Measurements from ENCODE around the gene RPL37. TPM values are rescaled to one million over a fixed set of nuclear protein-coding genes. Genes with fewer than 3 reads are reported as not detected.

The RPL37 gene
- total and polyA plus RNA-seq, 7 experiments from 2014 or later, result 1,642 to 2,827 (median 2,710) TPM

DNA sequence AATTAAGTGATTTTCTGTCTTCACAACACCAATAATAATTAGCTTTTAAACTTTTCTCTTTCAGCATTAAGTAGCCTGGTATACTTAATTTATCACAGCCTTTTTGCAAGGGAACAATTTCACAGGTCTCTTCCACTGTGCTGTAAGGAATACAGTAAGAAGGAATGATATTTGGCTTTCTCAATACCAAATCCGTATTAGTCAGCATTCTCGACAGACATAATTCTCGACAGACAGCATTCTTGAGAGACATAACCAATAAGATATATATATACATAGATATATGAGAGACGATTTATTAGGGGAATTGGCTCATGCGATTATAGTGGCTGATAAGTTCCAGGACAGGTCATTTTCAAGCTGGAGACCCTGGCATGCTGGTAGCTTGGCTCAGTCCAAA is 54.8 kb downstream of the RPL37 start:
- intact Hi-C loops (cut with micrococcal nuclease), result loop anchor here in 1 of 2 donors (2.0 kb wide), 1 partner anchor 17 kb away; no protein-coding TSS in a partner anchor
- Mint-ChIP-seq H3K27me3 (no peaks in the 10 kb centered on the region), H3K36me3 (peaks cover 9 to 14% (median 10%) of the 10 kb centered on the region in 5 donors), H3K4me3 (no peak overlapping the region), H3K9me3 (peaks cover 0 to 4% (median 0%) of the 10 kb centered on the region in 11 donors), H3K27ac (no peak overlapping the region), H3K4me1 (peaks cover 21 to 64% (median 55%) of the 10 kb centered on the region in 7 donors)
- ATAC-seq (no peak), DNase-seq (no peak)
- Histone ChIP-seq H3K27me3 (ENCODE audit: control insufficient read depth in 2 of 2, insufficient read depth in 2 of 2, low read length in 2 of 2) (no peaks in the 10 kb centered on the region), H3K27ac (ENCODE audit: low read depth, low read length) (no peak overlapping the region), H3K4me3 (ENCODE audit: low read length) (no peak overlapping the region), H3K4me1 (ENCODE audit: control insufficient read depth in 2 of 2, insufficient read depth in 2 of 2, low read length in 2 of 2) (peaks cover 10% of the 10 kb centered on the region in 2 donors), H3K9me3 (ENCODE audit: control insufficient read depth in 2 of 3, low read length in 3 of 3) (no peaks in the 10 kb centered on the region), H3K36me3 (ENCODE audit: control insufficient read depth in 2 of 3, insufficient read depth in 3 of 3, low read length in 3 of 3) (peaks cover 0 to 17% (median 4%) of the 10 kb centered on the region in 3 experiments)
- CTCF ChIA-PET, result interaction anchor here (0.7 kb wide), 1 partner anchor 130 kb away, joined by 3 read pairs; no protein-coding TSS in a partner anchor
- POLR2A ChIA-PET, result interaction anchor here (0.7 kb wide), 2 partner anchors 12 to 1164 kb away, joined by 3 to 4 read pairs; no protein-coding TSS in a partner anchor

DNA sequence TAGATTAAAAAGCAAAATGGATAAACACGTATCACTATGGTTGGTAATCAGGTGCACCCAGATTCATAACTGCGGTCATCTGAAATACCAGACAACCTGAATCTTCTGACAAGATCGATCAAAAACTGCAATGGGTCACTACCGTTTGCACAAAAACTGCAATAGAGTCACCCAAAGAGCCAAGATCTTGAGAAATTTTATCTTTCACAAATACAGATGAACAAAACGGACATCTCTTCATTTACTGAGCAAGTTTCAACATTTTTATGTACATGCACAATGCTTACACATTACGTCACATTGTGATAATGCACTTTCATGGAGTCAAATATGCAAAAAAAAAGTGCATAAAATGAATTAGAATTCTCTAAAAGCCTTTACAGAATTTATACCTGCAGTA is 55.5 kb downstream of the RPL37 start:
- Histone ChIP-seq H3K4me1 (ENCODE audit: control insufficient read depth in 2 of 2, insufficient read depth in 2 of 2, low read length in 2 of 2) (peaks cover 9 to 10% of the 10 kb centered on the region in 2 donors), H3K27me3 (ENCODE audit: control insufficient read depth in 2 of 2, insufficient read depth in 2 of 2, low read length in 2 of 2) (no peaks in the 10 kb centered on the region), H3K9me3 (ENCODE audit: control insufficient read depth in 2 of 3, low read length in 3 of 3) (no peaks in the 10 kb centered on the region), H3K36me3 (ENCODE audit: control insufficient read depth in 2 of 3, insufficient read depth in 3 of 3, low read length in 3 of 3) (peaks cover 0 to 20% (median 4%) of the 10 kb centered on the region in 3 experiments), H3K4me3 (ENCODE audit: low read length) (no peak overlapping the region), H3K27ac (ENCODE audit: low read depth, low read length) (no peak overlapping the region)
- Mint-ChIP-seq H3K27ac (no peak overlapping the region), H3K4me1 (peaks cover 20 to 60% (median 51%) of the 10 kb centered on the region in 7 donors), H3K9me3 (peaks cover 0 to 4% (median 0%) of the 10 kb centered on the region in 11 donors), H3K4me3 (no peak overlapping the region), H3K36me3 (peaks cover 9 to 15% (median 13%) of the 10 kb centered on the region in 5 donors), H3K27me3 (no peaks in the 10 kb centered on the region)
- ChIA-PET POLR2A (interaction anchor here (0.7 kb wide), 1 partner anchor 1164 kb away, joined by 4 read pairs; no protein-coding TSS in a partner anchor), CTCF (no interaction called here)
- intact Hi-C loops (cut with micrococcal nuclease), result no loop called here
- DNase-seq (no peak), ATAC-seq (no peak)

DNA sequence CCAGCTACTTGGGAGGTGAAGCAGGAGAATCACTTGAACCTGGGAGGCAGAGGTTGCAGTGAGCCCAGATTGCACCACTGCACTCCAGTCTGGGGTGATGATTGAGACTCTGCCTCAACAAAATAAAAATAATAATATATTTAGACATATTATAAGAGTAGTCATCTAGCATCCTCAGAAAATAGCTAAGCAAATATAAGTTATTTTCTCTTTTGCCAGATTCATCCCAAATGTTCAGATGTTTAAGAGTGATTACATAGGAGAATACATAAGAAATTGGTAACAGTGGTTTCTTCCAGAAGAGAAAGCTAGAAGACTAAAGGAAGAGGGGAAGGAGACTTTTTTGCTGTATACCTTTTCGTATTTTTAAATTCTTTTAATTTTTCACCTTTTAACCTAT is 56.9 kb downstream of the RPL37 start:
- Histone ChIP-seq H3K9me3 (ENCODE audit: control insufficient read depth in 2 of 3, low read length in 3 of 3) (no peaks in the 10 kb centered on the region), H3K27ac (ENCODE audit: low read depth, low read length) (no peak overlapping the region), H3K4me1 (ENCODE audit: control insufficient read depth in 2 of 2, insufficient read depth in 2 of 2, low read length in 2 of 2) (peaks cover 3 to 5% of the 10 kb centered on the region in 2 donors), H3K4me3 (ENCODE audit: low read length) (no peak overlapping the region), H3K27me3 (ENCODE audit: control insufficient read depth in 2 of 2, insufficient read depth in 2 of 2, low read length in 2 of 2) (no peaks in the 10 kb centered on the region), H3K36me3 (ENCODE audit: control insufficient read depth in 2 of 3, insufficient read depth in 3 of 3, low read length in 3 of 3) (peaks cover 6 to 28% (median 8%) of the 10 kb centered on the region in 3 experiments)
- Mint-ChIP-seq H3K4me3 (no peak overlapping the region), H3K27ac (no peak overlapping the region), H3K4me1 (peaks cover 14 to 47% (median 40%) of the 10 kb centered on the region in 7 donors), H3K36me3 (peaks cover 9 to 19% (median 17%) of the 10 kb centered on the region in 5 donors), H3K9me3 (peaks cover 0 to 2% (median 0%) of the 10 kb centered on the region in 11 donors), H3K27me3 (no peaks in the 10 kb centered on the region)
- DNase-seq (no peak), ATAC-seq (no peak)
- CTCF ChIA-PET, result no interaction called here
- POLR2A ChIA-PET, result no interaction called here
- intact Hi-C loops (cut with micrococcal nuclease), result no loop called here

DNA sequence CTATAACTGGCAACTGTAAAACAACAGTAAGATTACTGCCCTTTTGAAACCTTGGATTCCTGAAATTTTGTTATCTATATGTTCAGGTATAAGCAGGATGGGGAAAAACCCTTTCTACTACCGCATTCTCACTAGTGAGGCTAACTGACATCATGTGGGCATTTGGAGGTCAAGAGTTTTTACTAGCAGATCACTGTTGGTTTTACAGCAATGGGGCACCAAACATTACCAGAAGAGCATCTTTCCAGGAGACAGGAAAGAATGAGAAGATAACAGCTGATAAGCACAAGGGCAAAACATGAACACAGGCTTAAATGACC is 58.4 kb downstream of the RPL37 start:
- Histone ChIP-seq H3K4me3 (ENCODE audit: low read length) (no peak overlapping the region), H3K27ac (ENCODE audit: low read depth, low read length) (no peak overlapping the region), H3K27me3 (ENCODE audit: control insufficient read depth in 2 of 2, insufficient read depth in 2 of 2, low read length in 2 of 2) (no peaks in the 10 kb centered on the region), H3K36me3 (ENCODE audit: control insufficient read depth in 2 of 3, insufficient read depth in 3 of 3, low read length in 3 of 3) (peaks cover 6 to 40% (median 8%) of the 10 kb centered on the region in 3 experiments), H3K4me1 (ENCODE audit: control insufficient read depth in 2 of 2, insufficient read depth in 2 of 2, low read length in 2 of 2) (peaks cover 0 to 3% of the 10 kb centered on the region in 2 donors), H3K9me3 (ENCODE audit: control insufficient read depth in 2 of 3, low read length in 3 of 3) (no peaks in the 10 kb centered on the region)
- Mint-ChIP-seq H3K36me3 (peaks cover 9 to 22% (median 18%) of the 10 kb centered on the region in 5 donors), H3K9me3 (peaks cover 0 to 2% (median 0%) of the 10 kb centered on the region in 11 donors), H3K27me3 (no peaks in the 10 kb centered on the region), H3K27ac (no peak overlapping the region), H3K4me3 (no peak overlapping the region), H3K4me1 (peaks cover 11 to 32% (median 26%) of the 10 kb centered on the region in 7 donors)
- ChIA-PET POLR2A (interaction anchor here (1.0 kb wide), 1 partner anchor 12 kb away, joined by 6 read pairs; no protein-coding TSS in a partner anchor), CTCF (no interaction called here)
- DNase-seq (no peak), ATAC-seq (no peak)
- intact Hi-C loops (cut with micrococcal nuclease), result no loop called here

DNA sequence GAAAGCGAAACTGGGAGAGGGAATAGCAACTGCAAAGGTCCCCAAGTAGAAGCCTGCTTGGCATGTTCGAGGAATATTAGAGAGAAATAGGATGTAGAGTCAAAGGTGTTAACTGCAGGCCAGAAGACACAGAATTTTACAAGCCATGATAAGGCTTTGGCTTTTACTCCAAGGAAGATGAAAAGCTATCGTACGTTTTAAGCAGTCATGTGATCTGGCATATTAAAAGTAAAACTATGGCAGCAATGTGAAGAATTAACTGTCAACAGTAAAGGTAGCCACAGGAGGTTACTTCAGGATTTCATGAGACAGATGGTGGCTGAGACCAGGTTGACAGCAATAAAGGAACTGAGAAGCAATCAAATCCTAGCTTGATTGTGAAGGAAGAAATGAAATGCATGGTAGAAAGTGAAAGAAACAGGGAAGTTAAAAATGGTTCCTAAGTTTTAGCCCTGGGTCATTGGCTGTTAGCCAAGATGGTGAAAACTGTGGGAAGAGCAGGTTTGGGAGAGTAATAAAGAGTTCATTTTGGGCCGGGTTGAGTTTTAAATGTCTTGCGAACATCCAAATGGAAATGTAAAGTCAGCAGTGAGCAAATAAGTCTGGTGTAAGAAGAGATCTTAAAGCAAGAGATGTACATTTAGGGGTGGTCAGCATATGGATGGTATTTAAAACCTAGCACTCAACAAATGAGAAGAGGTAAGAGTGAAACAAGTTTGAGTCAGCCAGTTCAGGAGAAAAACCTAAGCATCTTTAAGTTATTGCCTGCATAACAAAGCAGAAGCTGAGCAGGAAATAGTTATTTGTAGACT is 59.0 kb downstream of the RPL37 start:
- DNase-seq, result no peak
- Mint-ChIP-seq H3K4me1 (peaks cover 8 to 27% (median 21%) of the 10 kb centered on the region in 7 donors), H3K36me3 (peaks cover 9 to 22% (median 18%) of the 10 kb centered on the region in 5 donors), H3K9me3 (peaks cover 0 to 2% (median 0%) of the 10 kb centered on the region in 11 donors), H3K27ac (peak overlapping the region in 7 of 9 donors; percentile 1 to 69 (median 13)), H3K27me3 (no peaks in the 10 kb centered on the region), H3K4me3 (no peak overlapping the region)
- no peaks in the 10 kb centered on the region for H3K9me3 ChIP-seq (ENCODE audit: control insufficient read depth in 2 of 3, low read length in 3 of 3)
- POLR2A ChIA-PET, result interaction anchor here (1.0 kb wide), 1 partner anchor 12 kb away, joined by 6 read pairs; no protein-coding TSS in a partner anchor
- CTCF ChIA-PET, result no interaction called here
- intact Hi-C loops (cut with micrococcal nuclease), result no loop called here
- peaks cover 0 to 3% of the 10 kb centered on the region in 2 donors for H3K4me1 ChIP-seq (ENCODE audit: control insufficient read depth in 2 of 2, insufficient read depth in 2 of 2, low read length in 2 of 2)
- H3K4me3 ChIP-seq (ENCODE audit: low read length), result no peak overlapping the region
- no peaks in the 10 kb centered on the region for H3K27me3 ChIP-seq (ENCODE audit: control insufficient read depth in 2 of 2, insufficient read depth in 2 of 2, low read length in 2 of 2)
- peaks cover 6 to 45% (median 8%) of the 10 kb centered on the region in 3 experiments for H3K36me3 ChIP-seq (ENCODE audit: control insufficient read depth in 2 of 3, insufficient read depth in 3 of 3, low read length in 3 of 3)
- ATAC-seq, result no peak
- H3K27ac ChIP-seq (ENCODE audit: low read depth, low read length), result no peak overlapping the region

Measured in naive thymus-derived CD4-positive, alpha-beta T cell (primary cell).